Right forelimb (tissue), 1 donor: ENCODE data around the gene COPB1.

ENCODE experiments used
- DNase-seq: peaks from one replicate; pipeline ENCODE4 v3.0.0-alpha.2; 2018

Gene COPB1

GRCh38 chr11:14422814-14423182 is 76.8 kb downstream of the COPB1 start:
- no peak for DNase-seq

- DNase-seq: peak; percentile 90
Observed at GRCh38 chr11:14422052-14422813, 77.4 kb downstream of the COPB1 start.

- DNase-seq: no peak
Observed at GRCh38 chr11:14420223-14420622, 79.4 kb downstream of the COPB1 start.

- no peak for DNase-seq
Observed at GRCh38 chr11:14418801-14419417, 80.7 kb downstream of the COPB1 start.

GRCh38 chr11:14417617-14418374 is 81.8 kb downstream of the COPB1 start:
- no peak for DNase-seq

GRCh38 chr11:14417186-14417585 is 82.4 kb downstream of the COPB1 start:
- DNase-seq: no peak

- no peak for DNase-seq
Observed at GRCh38 chr11:14414470-14415461, 84.8 kb downstream of the COPB1 start.

GRCh38 chr11:14413307-14414069 is 86.1 kb downstream of the COPB1 start:
- DNase-seq: peak; percentile 52

- no peak for DNase-seq
Observed at GRCh38 chr11:14411818-14412217, 87.8 kb downstream of the COPB1 start.

- DNase-seq: no peak
Observed at GRCh38 chr11:14409891-14410290, 89.7 kb downstream of the COPB1 start.

GRCh38 chr11:14408612-14409011 is 91.0 kb downstream of the COPB1 start:
- no peak for DNase-seq
